HCT116 (cell line): ENCODE measurements around the gene EGFR. TPM values are rescaled to one million over a fixed set of nuclear protein-coding genes. Genes with fewer than 3 reads are reported as not detected.

Experiments used
- ATAC-seq: fragments of 200-7000 bp; cut with Tn5 transposase; 2 replicates; pipeline ENCODE4 v1.9.1; 2020; ENCODE audit warnings: mild to moderate bottlenecking, moderate library complexity
- BruUV-seq: library from RNA; stranded (reverse); fragments of 400-500 nt; replicated peaks from 2 replicates; lab custom pipeline; 2021; lab: Mats Ljungman, UMichigan
- CTCF ChIA-PET: fragments of 300-600 bp; sonication (Branson Sonifier 250); formaldehyde crosslinking; loops from one replicate; lab custom pipeline; 2021; ENCODE audit warnings: antibody characterized with exemption; lab: Charles Lee
- POLR2A ChIA-PET: fragments of 300-600, 350-600 bp; sonication (Branson Sonifier 250); formaldehyde crosslinking; loops from one replicate; lab custom pipeline; 2021; ENCODE audit warnings: antibody characterized with exemption; lab: Charles Lee
- RAD21 ChIA-PET, 2 experiments: fragments of 300-600 bp; sonication (Branson Sonifier 250); formaldehyde crosslinking; loops; one replicate each; lab custom pipeline; 2023; ENCODE audit warnings: low total read pairs in 2 of 2; ENCODE audit not compliant: uncharacterized antibody in 2 of 2, unreplicated experiment in 2 of 2, low non-redundant PET in 1 of 2; lab: Charles Lee
- DNase-seq: peaks from one replicate; pipeline ENCODE4 v3.0.0-alpha.2; 2010; ENCODE audit warnings: low read depth, low spot score
- H2AFZ ChIP-seq: fragments of 200-600 bp; shearing (Covaris generic), sonication (generic); 2 replicates; pipeline ENCODE4 v1.6.1; 2017; ENCODE audit warnings: low read depth, mixed run types, mixed read lengths, antibody characterized with exemption, low read length; ENCODE audit not compliant: poor library complexity, severe bottlenecking
- H3K27ac ChIP-seq: 2 replicates; pipeline ENCODE4 v1.5.1; 2012; ENCODE audit warnings: low read depth, low read length
- H3K27me3 ChIP-seq: fragments of 200-600 bp; sonication (generic); 2 replicates; pipeline ENCODE4 v1.6.1; 2016; ENCODE audit warnings: mixed run types, low read length, mixed read lengths; ENCODE audit not compliant: insufficient read depth
- H3K36me3 ChIP-seq, 2 experiments: fragments of 200-500 bp in 1 of 2; fragments of 200-600 bp in 1 of 2; sonication (Bioruptor generic) in 1 of 2; sonication (generic) in 1 of 2; 2 replicates each; pipeline versions ENCODE4 v1.5.1 to v1.6.1; 2014 to 2016; ENCODE audit warnings: low read length in 2 of 2, inconsistent platforms in 1 of 2, mixed read lengths in 1 of 2, mixed run types in 1 of 2; ENCODE audit not compliant: insufficient read depth in 2 of 2, control insufficient read depth in 1 of 2
- H3K4me1 ChIP-seq, 2 experiments: fragments of 200-600 bp in 1 of 2; sonication (generic) in 1 of 2; 2 replicates each; pipeline versions ENCODE4 v1.5.1 to v1.6.1; 2012 to 2017; ENCODE audit warnings: low read length in 2 of 2, inconsistent platforms in 1 of 2, mild to moderate bottlenecking in 1 of 2, mixed read lengths in 1 of 2, mixed run types in 1 of 2, moderate library complexity in 1 of 2; ENCODE audit not compliant: insufficient read depth in 2 of 2, control insufficient read depth in 1 of 2
- H3K4me2 ChIP-seq: fragments of 200-600 bp; sonication (generic); 2 replicates; pipeline ENCODE4 v1.6.1; 2017; ENCODE audit warnings: mixed run types, low read length, mixed read lengths
- H3K4me3 ChIP-seq, 2 experiments: fragments of 200-600 bp in 1 of 2; sonication (generic) in 1 of 2; replicated peaks in 1 of 2; 2 replicates each; pipeline ENCODE4 v1.5.1; 2011 to 2016; ENCODE audit warnings: low read length in 2 of 2, control low read depth in 1 of 2, low read depth in 1 of 2, mild to moderate bottlenecking in 1 of 2, mixed read lengths in 1 of 2, mixed run types in 1 of 2
- H3K79me2 ChIP-seq: fragments of 200-600 bp; sonication (generic); 2 replicates; pipeline ENCODE4 v1.6.1; 2017; ENCODE audit warnings: mild to moderate bottlenecking, mixed run types, low read length, moderate library complexity, mixed read lengths; ENCODE audit not compliant: insufficient read depth
- H3K9ac ChIP-seq: fragments of 200-600 bp; sonication (generic); 2 replicates; pipeline ENCODE4 v1.6.1; 2016; ENCODE audit warnings: low read length, mixed read lengths
- H3K9me2 ChIP-seq: fragments of 200-600 bp; sonication (generic), shearing (Covaris generic); 2 replicates; pipeline ENCODE4 v1.6.1; 2017; ENCODE audit warnings: mixed run types, mild to moderate bottlenecking, moderate library complexity; ENCODE audit not compliant: insufficient read depth
- H3K9me3 ChIP-seq, 2 experiments: fragments of 200-500 bp in 1 of 2; fragments of 200-600 bp in 1 of 2; sonication (Bioruptor generic) in 1 of 2; sonication (generic) in 1 of 2; 2 replicates each; pipeline ENCODE4 v1.6.1; 2014 to 2017; ENCODE audit warnings: low read length in 2 of 2, mixed read lengths in 2 of 2, inconsistent platforms in 1 of 2, low read depth in 1 of 2, mild to moderate bottlenecking in 1 of 2, mixed run types in 1 of 2, moderate library complexity in 1 of 2; ENCODE audit not compliant: control insufficient read depth in 1 of 2, insufficient read depth in 1 of 2
- H4K20me1 ChIP-seq: fragments of 200-600 bp; sonication (generic), shearing (Covaris generic); 2 replicates; pipeline ENCODE4 v1.6.1; 2017; ENCODE audit warnings: mixed run types, mild to moderate bottlenecking, moderate library complexity; ENCODE audit not compliant: insufficient read depth
- CTCF ChIP-seq, 3 experiments: fragments of 200-600 bp in 1 of 3; sonication (generic) in 1 of 3; IDR thresholded peaks in 2 of 3; conservative IDR thresholded peaks in 1 of 3; 2 replicates each; pipeline ENCODE4 v1.5.1; 2012 to 2017; ENCODE audit warnings: low read depth in 2 of 3, low read length in 2 of 3, antibody characterized with exemption in 1 of 3, borderline replicate concordance in 1 of 3, control low read depth in 1 of 3, mild to moderate bottlenecking in 1 of 3, mixed read lengths in 1 of 3, mixed run types in 1 of 3, moderate library complexity in 1 of 3; ENCODE audit not compliant: insufficient read depth in 1 of 3
- POLR2AphosphoS5 ChIP-seq: IDR thresholded peaks from 2 replicates; pipeline ENCODE4 v1.6.1; 2011; ENCODE audit warnings: mild to moderate bottlenecking, low read depth, low read length, moderate library complexity
- REST ChIP-seq: IDR thresholded peaks from 2 replicates; pipeline ENCODE4 v1.6.1; 2012; ENCODE audit warnings: low read depth
- ZFX ChIP-seq: fragments of 450-650 bp; IDR thresholded peaks from 2 replicates; pipeline ENCODE4 v1.6.1; 2017
- intact Hi-C: fragments of 100-400 bp; cut with micrococcal nuclease; formaldehyde crosslinking; loops from 2 replicates; pipeline ENCODE4 v1.10.0; 2022
- total RNA-seq: library from RNA; stranded (reverse); gene quantifications from one replicate; pipeline ENCODE4 v1.2.1, GENCODE V29; 2021; ENCODE audit not compliant: unreplicated experiment
- TF ChIP-seq, protein P1 (sequence below): IDR thresholded peaks from 2 replicates; pipeline ENCODE4 v1.6.1; 2012

The EGFR gene
- total RNA-seq, 1 experiment from 2014 or later = 71.5 TPM

DNA sequence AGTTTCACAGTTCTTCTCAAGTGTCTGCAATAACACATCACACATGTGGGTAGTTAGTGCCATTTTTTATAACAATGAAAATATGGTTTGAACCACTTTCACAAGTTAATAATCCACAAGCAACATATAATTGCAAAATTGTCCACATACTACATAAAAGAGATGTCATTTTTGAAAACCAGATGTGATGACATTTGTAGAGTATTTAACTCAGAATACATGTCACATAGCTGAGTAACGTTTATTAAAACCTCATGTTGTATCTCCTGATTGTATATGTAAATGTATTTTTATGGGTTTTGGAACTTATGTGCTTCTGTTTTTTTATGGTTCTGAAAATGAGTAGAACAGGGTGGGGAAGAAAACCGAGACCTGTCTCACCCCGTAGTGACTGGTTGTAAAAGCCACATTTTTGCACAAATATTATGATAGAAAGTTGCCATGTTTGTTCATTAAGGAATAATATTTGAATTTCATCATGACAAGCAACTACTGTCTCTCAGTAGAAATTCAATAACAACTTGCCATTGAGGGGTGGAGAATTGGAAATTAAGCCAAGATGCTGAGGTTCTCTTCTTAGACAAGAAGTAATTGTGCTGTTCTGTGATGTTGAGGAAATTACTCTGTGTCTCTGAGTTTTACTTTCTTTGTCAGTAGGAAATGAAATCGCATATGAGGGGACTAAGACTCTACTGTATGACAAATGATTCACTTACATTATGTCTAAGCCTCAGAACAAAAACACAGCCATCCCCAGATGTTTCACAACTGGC lies 29.2 kb upstream of the EGFR start:
- intact Hi-C loops = no loop called here
- BruUV-seq = no TSS peak
- CTCF ChIA-PET = no interaction called here

More for the DNA sequence above, 29.2 kb upstream of the EGFR start:
- no peaks in the 10 kb centered on the region for H3K36me3 ChIP-seq
- H3K27me3 ChIP-seq = no peaks in the 10 kb centered on the region
- RAD21 ChIA-PET = no interaction called here
- no peak overlapping the region for H3K27ac ChIP-seq
- no peak overlapping the region for H3K4me3 ChIP-seq
- no peak overlapping the region for H3K9ac ChIP-seq
- no peaks in the 10 kb centered on the region for H3K79me2 ChIP-seq
- H2AFZ ChIP-seq = no peak overlapping the region
- H3K4me2 ChIP-seq = no peak overlapping the region
- peaks cover 0 to 15% of the 10 kb centered on the region in 2 experiments; a peak in 1 of 4 replicates for H3K4me1 ChIP-seq
- ATAC-seq = no peak
- POLR2A ChIA-PET = no interaction called here
- H3K9me3 ChIP-seq = no peaks in the 10 kb centered on the region
- no peaks in the 10 kb centered on the region for H4K20me1 ChIP-seq
- no peaks in the 10 kb centered on the region for H3K9me2 ChIP-seq
- TF ChIP-seq ZFX (no peak), REST (no peak), POLR2AphosphoS5 (no peak), CTCF (IDR thresholded peaks at IDR 0.05 in 2 of 3, conservative IDR thresholded peaks at IDR 0.05 in 1 of 3; ENCODE audit: borderline replicate concordance in 1 of 3, insufficient read depth in 1 of 3, low read depth in 2 of 3, low read length in 2 of 3) (no peak)
- TF ChIP-seq, protein P1, sequence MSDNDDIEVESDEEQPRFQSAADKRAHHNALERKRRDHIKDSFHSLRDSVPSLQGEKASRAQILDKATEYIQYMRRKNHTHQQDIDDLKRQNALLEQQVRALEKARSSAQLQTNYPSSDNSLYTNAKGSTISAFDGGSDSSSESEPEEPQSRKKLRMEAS = no peak
- DNase-seq = no peak
